ENCODE measurements around the gene ERLEC1.
"Not testable (repeated sequence)": the region's sequence is repeated elsewhere in the genome, so short reads cannot be mapped to it uniquely, and the experiment has no call there.

Gene ERLEC1

GRCh38 chr2:53828331-53828730 lies 41.5 kb downstream of the ERLEC1 start:
- DNase-seq (ENCODE audit: extremely low read depth in 1 of 2, low read depth in 1 of 2) = no peak

- DNase-seq (ENCODE audit: extremely low read depth in 1 of 2, low read depth in 1 of 2) = no peak
Measured at GRCh38 chr2:53829273-53829979, 42.6 kb downstream of the ERLEC1 start.

- DNase-seq (ENCODE audit: extremely low read depth in 1 of 2, low read depth in 1 of 2) = not testable (repeated sequence)
Measured at GRCh38 chr2:53829980-53830290, 43.1 kb downstream of the ERLEC1 start.

DNA sequence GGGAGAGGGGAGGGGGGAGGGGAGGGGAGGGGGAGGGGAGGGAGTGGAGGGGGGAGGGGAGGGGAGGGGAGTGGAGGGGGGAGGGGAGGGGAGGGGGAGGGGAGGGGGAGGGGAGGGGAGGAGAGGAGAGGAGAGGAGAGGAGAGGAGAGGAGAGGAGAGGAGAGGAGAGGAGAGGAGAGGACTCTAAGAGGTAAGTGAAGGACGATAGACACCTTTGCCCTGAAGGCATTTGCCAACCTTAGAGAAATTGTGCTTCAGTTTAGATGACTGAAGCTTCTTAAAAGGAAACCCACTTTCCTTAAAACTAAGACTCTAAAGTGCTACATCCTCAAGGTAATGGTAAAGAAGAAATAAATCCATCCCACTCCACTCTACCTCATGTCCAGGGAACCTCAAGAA lies 53.7 kb downstream of the ERLEC1 start:
- DNase-seq (ENCODE audit: extremely low read depth in 1 of 2, low read depth in 1 of 2) = no peak

DNA sequence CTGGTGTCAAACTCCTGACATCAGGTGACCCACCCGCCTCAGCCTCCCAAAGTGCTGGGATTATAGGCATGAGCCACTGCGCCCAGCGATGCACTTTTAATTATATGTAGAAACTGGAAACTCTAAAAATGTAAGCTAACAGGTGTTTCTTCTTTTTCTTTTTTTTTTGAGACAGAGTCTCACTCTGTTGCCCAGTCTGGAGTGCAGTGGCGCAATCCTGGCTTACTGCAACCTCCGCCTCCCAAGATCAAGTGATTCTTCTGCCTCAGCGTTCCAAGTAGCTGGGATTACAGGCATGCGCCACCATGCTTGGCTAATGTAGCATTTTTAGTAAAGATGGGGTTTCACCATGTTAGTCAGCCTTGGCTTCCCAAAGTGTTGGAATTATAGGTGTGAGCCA lies 54.8 kb downstream of the ERLEC1 start:
- DNase-seq (ENCODE audit: extremely low read depth in 1 of 2, low read depth in 1 of 2) = not testable (repeated sequence)

GRCh38 chr2:53842891-53843290 lies 56.0 kb downstream of the ERLEC1 start:
- no peak for DNase-seq (ENCODE audit: extremely low read depth in 1 of 2, low read depth in 1 of 2)

- DNase-seq (ENCODE audit: extremely low read depth in 1 of 2, low read depth in 1 of 2) = no peak
Measured at GRCh38 chr2:53843595-53843994, 56.8 kb downstream of the ERLEC1 start.

GRCh38 chr2:53848062-53848461 lies 61.2 kb downstream of the ERLEC1 start:
- no peak for DNase-seq (ENCODE audit: extremely low read depth in 1 of 2, low read depth in 1 of 2)

DNA sequence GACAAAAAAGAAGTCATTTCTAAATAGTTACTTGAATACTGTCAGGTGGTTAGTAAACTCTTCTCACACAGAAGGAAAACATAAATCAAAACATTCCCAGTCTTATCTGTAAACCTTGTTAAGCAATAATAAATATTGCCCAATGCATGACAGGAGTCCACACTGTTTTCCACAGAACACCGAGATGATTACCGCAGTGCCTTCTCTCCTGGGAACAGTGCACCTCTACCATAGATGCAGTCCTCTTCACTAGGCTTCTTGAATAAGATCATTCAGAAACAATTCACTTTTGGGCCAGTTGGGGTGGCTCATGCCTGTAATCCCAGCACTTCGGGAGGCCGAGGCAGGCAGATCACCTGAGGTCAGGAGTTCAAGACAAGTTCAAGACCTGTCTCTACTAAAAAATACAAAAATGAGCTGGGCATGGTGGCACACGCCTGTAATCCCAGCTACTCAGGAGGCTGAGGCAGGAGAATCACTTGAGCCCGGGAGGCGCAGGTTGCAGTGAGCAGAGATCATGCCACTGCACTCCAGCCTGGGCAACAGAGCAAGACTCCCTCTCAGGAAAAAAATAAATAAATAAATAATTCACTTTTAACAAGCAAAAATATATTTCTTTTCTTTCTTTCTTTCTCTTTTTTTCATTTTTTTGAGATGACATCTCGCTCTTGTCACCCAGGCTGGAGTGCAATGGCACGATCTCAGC lies 64.4 kb downstream of the ERLEC1 start:
- not testable (repeated sequence) for DNase-seq (ENCODE audit: extremely low read depth in 1 of 2, low read depth in 1 of 2)

- DNase-seq (ENCODE audit: extremely low read depth in 1 of 2, low read depth in 1 of 2) = no peak
Measured at GRCh38 chr2:53852532-53852931, 65.7 kb downstream of the ERLEC1 start.

- DNase-seq (ENCODE audit: extremely low read depth in 1 of 2, low read depth in 1 of 2) = no peak
Measured at GRCh38 chr2:53854678-53855077, 67.8 kb downstream of the ERLEC1 start.

GRCh38 chr2:53856272-53856671 lies 69.4 kb downstream of the ERLEC1 start:
- DNase-seq (ENCODE audit: extremely low read depth in 1 of 2, low read depth in 1 of 2) = no peak

DNA sequence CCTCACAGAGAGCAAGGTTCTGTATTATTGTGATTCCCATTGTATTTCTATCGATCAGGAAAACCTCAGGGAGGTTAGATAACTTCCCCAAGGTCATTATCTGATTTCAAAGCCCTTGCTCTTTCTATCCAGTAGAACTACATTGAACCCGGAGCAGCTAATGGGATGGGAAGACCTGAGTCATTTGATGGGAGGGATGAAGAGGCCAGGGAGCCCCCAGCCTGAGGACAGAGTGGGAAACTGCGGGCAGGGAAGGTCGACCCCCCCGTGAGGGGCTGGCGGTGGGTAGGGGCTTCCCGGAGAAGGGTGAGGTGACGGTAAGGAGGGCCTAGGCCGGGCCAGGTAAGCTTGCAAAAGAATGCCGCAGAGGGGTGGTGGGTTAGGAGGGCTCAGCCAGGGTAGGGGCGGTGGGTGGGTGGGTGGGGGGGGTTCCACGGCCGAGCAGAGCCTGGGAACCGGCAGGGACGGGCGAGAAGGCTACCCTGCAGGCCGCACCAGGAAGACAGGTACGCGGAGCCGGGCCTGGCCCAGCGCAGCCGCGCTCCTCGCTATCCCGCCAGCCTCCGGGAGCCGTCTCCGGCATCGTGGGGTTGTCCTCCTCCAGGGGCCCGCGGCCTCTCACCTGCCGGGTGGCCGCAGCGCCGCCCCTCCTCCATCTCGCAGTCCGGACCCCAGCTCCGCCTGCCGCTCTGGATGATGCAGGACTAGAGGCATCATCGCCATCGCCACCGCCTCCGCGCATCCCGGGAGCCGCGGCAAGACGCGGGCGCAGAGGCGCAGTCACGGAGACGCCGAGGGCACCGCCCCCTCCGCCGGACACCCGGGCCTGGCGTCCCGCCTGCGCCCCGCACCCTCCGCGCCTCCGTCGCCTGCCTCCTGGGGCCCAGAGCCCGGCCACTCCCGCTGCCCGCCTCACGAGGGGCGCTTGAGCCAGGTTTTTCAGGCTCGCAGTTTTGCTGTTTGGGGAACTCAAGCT lies 72.7 kb downstream of the ERLEC1 start, which contains the start of gene GPR75:
GPR75 (minus strand) TSS at position 762 of the 976 bp plus-strand sequence. CDS start 5,211 bp downstream, outside the sequence.
- no peak for DNase-seq (ENCODE audit: extremely low read depth in 1 of 2, low read depth in 1 of 2)

DNA sequence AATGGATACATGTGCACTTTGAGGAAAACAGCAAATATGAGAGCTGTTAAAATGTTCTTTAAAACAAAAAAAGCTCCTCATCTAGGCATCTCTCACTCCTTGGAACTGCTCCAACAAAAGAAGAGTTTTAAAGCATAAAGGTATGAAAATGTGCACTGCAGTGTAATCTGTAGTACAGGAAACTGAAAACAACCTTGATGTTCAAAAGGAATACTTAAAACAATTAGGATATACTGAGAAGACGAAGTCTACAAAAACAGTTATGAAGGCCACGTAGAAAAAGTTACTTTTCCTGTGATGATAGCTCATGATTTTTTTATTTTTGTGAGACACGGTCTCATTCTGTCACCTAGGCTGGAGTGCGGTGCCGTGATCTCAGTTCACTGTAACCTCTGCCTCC lies 75.0 kb downstream of the ERLEC1 start:
- DNase-seq (ENCODE audit: extremely low read depth in 1 of 2, low read depth in 1 of 2) = no peak

- no peak for DNase-seq (ENCODE audit: extremely low read depth in 1 of 2, low read depth in 1 of 2)
Measured at GRCh38 chr2:53863538-53864227, 76.8 kb downstream of the ERLEC1 start.

GRCh38 chr2:53865264-53865663 lies 78.4 kb downstream of the ERLEC1 start:
- DNase-seq (ENCODE audit: extremely low read depth in 1 of 2, low read depth in 1 of 2) = no peak

DNA sequence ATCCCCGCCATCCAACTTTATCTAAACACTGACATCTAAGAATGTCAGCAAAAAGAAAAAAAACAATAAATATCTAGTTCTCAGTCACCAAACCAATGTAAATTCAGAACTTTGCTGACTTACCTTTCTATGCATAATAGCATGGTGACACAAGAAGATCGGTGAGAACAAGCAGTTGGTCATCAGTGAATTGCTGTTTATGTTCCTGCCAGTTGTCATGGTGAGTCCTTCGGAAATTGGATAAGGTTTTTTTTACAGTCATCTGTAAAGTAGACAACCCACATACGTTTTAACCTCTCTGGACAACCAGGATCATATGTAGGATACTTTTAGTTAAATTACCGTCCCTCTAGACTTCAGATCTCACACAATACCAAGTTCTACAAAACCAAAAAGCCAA lies 79.1 kb downstream of the ERLEC1 start:
- DNase-seq (ENCODE audit: extremely low read depth in 1 of 2, low read depth in 1 of 2) = no peak

- DNase-seq (ENCODE audit: extremely low read depth in 1 of 2, low read depth in 1 of 2) = no peak
Measured at GRCh38 chr2:53867169-53867568, 80.3 kb downstream of the ERLEC1 start.

DNA sequence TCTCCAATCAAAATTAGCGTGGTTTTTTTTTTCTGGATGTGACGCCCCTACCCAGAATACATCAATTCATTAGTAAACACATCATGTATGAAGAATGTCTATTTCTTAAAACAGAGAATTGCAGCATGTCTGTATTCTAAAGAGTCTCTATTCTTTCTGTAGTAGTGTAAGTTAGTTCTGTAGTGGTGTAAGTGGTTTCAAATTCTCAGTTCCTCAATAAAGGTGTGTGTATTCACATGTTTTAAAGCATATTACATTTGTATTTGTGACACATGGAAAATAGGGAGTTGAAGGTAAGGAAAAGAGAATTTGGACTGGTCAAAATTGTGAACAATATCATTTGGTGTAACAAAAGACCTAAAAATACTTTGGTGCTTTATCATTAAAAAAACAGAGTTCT lies 80.9 kb downstream of the ERLEC1 start:
- DNase-seq (ENCODE audit: extremely low read depth in 1 of 2, low read depth in 1 of 2) = no peak

Data from activated CD8-positive, alpha-beta memory T cell treated with anti-CD3 and anti-CD28 coated beads for 1 hour (primary cell).